Sigmoid colon (tissue), 7 donors: ENCODE results near the gene ANK2. TPM values are rescaled to one million over a fixed set of nuclear protein-coding genes. Genes with fewer than 3 reads are reported as not detected.

Experiments
- DNase-seq: peaks from one replicate; pipeline ENCODE4 v3.0.0-alpha.2; 2019
- H3K27ac ChIP-seq, 4 donors: fragments of 200-600 bp; sonication (generic); one replicate each; pipeline ENCODE4 v1.5.1; 2016 to 2019; ENCODE audit warnings: mild to moderate bottlenecking in 1 of 4
- H3K27me3 ChIP-seq, 3 donors: fragments of 200-600 bp; sonication (generic); one replicate each; pipeline ENCODE4 v1.5.1; 2019; ENCODE audit warnings: mild to moderate bottlenecking in 1 of 3
- H3K36me3 ChIP-seq, 4 donors: fragments of 200-600 bp; sonication (generic); one replicate each; pipeline ENCODE4 v1.5.1; 2016 to 2019
- H3K4me1 ChIP-seq, 4 donors: fragments of 200-600 bp; sonication (generic); one replicate each; pipeline ENCODE4 v1.5.1; 2017 to 2019
- H3K4me3 ChIP-seq, 4 donors: fragments of 200-600 bp; sonication (generic); one replicate each; pipeline ENCODE4 v1.5.1; 2017 to 2019; ENCODE audit warnings: mild to moderate bottlenecking in 2 of 4, moderate library complexity in 1 of 4
- H3K9me3 ChIP-seq, 4 donors: fragments of 200-600 bp in 3 of 4; sonication (generic) in 3 of 4; one replicate each; pipeline versions ENCODE4 v1.5.1 to v1.6.1; 2013 to 2019
- CTCF ChIP-seq, 4 experiments: fragments of 450-650 bp in 3 of 4; fragments of 200-600 bp in 1 of 4; IDR thresholded peaks; one replicate each; pipeline ENCODE4 v1.5.1; 2016 to 2019; ENCODE audit warnings: antibody characterized with exemption in 4 of 4, mild to moderate bottlenecking in 3 of 4, moderate library complexity in 2 of 4
- EP300 ChIP-seq, 4 donors: sonication (generic); formaldehyde crosslinking; IDR thresholded peaks; one replicate each; pipeline ENCODE4 v1.6.1; 2017; ENCODE audit warnings: antibody characterized with exemption in 4 of 4
- POLR2A ChIP-seq, 2 donors: fragments of 450-650 bp; IDR thresholded peaks; one replicate each; pipeline ENCODE4 v1.6.1; 2016; ENCODE audit warnings: antibody characterized with exemption in 2 of 2, mild to moderate bottlenecking in 2 of 2, moderate library complexity in 2 of 2
- POLR2AphosphoS5 ChIP-seq, 4 donors: sonication (generic); formaldehyde crosslinking; IDR thresholded peaks; one replicate each; pipeline ENCODE4 v1.6.1; 2017; ENCODE audit warnings: antibody characterized with exemption in 4 of 4
- whole genome bisulfite sequencing, 2 donors: extraction: QIAGEN DNeasy Blood & Tissue Kit; methylation state at CpG; one replicate each; pipeline ENCODE4 v1.1.7; 2013; 5-methylcytosine and 5-hydroxymethylcytosine counted together
- intact Hi-C: fragments of 100-400 bp; cut with DNase I; formaldehyde crosslinking; loops from one replicate; pipeline ENCODE4 v1.15.1; 2023
- polyA plus RNA-seq, 3 donors: library from polyadenylated mRNA; stranded (reverse); fragments of 200-250 nt; gene quantifications; one replicate each; pipeline ENCODE4 v1.2.3, GENCODE V29; 2013
- total RNA-seq, 4 donors: library from RNA; depleted of rRNA; stranded (reverse); fragments of >200 nt; gene quantifications; one replicate each; pipeline ENCODE4 v1.1.0, GENCODE V29; 2016
- donor health status: healthy with polysubstance abuse.
- donor health status: Bipolar disorder and iron deficiency.
- donor health status: healthy.

The ANK2 gene
- total and polyA plus RNA-seq, 7 donors: 1.4 to 141 (median 69.8) TPM

GRCh38 chr4:113103556-113103955 lies 54.1 kb downstream of the ANK2 start:
- 81 to 82% methylated on average over 1 of the region's 1 CpG for WGBS, 2 donors
- intact Hi-C loops: loop anchor here (10.0 kb wide), 1 partner anchor 469 kb away; the partner anchor contains the start of genes LARP7 and ZGRF1
- no peak for TF ChIP-seq EP300 (IDR thresholded peaks at IDR 0.05)
- TF ChIP-seq POLR2A (IDR thresholded peaks at IDR 0.05): no peak
- no peak for TF ChIP-seq POLR2AphosphoS5 (IDR thresholded peaks at IDR 0.05)
- TF ChIP-seq CTCF (IDR thresholded peaks at IDR 0.05): no peak
- Histone ChIP-seq H3K4me1 (no peaks in the 10 kb centered on the region), H3K27me3 (no peaks in the 10 kb centered on the region), H3K9me3 (no peaks in the 10 kb centered on the region), H3K4me3 (no peak overlapping the region), H3K36me3 (no peaks in the 10 kb centered on the region), H3K27ac (no peak overlapping the region)
- DNase-seq: no peak

GRCh38 chr4:113106108-113106507 lies 56.7 kb downstream of the ANK2 start:
- Histone ChIP-seq H3K4me3 (no peak overlapping the region), H3K36me3 (no peaks in the 10 kb centered on the region), H3K9me3 (no peaks in the 10 kb centered on the region), H3K27me3 (no peaks in the 10 kb centered on the region), H3K27ac (no peak overlapping the region), H3K4me1 (no peaks in the 10 kb centered on the region)
- intact Hi-C loops: loop anchor here (10.0 kb wide), 1 partner anchor 471 kb away; the partner anchor contains the start of genes LARP7 and ZGRF1
- DNase-seq: no peak
- TF ChIP-seq CTCF (IDR thresholded peaks at IDR 0.05) (peak in 1 of 4 experiments; percentile 21), POLR2A (IDR thresholded peaks at IDR 0.05) (no peak)

GRCh38 chr4:113109106-113109718 lies 59.8 kb downstream of the ANK2 start:
- no peaks in the 10 kb centered on the region for H3K4me1 ChIP-seq
- no peaks in the 10 kb centered on the region for H3K27me3 ChIP-seq
- no peak overlapping the region for H3K27ac ChIP-seq
- TF ChIP-seq EP300 (IDR thresholded peaks at IDR 0.05) (no peak), POLR2AphosphoS5 (IDR thresholded peaks at IDR 0.05) (no peak), CTCF (IDR thresholded peaks at IDR 0.05) (no peak), POLR2A (IDR thresholded peaks at IDR 0.05) (no peak)
- H3K36me3 ChIP-seq: no peaks in the 10 kb centered on the region
- no peak overlapping the region for H3K4me3 ChIP-seq
- DNase-seq: no peak
- no peaks in the 10 kb centered on the region for H3K9me3 ChIP-seq
- intact Hi-C loops: loop anchor here (10.0 kb wide), 1 partner anchor 474 kb away; the partner anchor contains the start of genes LARP7 and ZGRF1
- WGBS, 2 donors: 13 to 57% methylated on average over 4 of the region's 4 CpGs

- Histone ChIP-seq H3K4me3 (no peak overlapping the region), H3K9me3 (no peaks in the 10 kb centered on the region), H3K36me3 (no peaks in the 10 kb centered on the region), H3K27me3 (no peaks in the 10 kb centered on the region), H3K27ac (no peak overlapping the region), H3K4me1 (peaks cover 0 to 12% (median 9%) of the 10 kb centered on the region in 4 donors)
- intact Hi-C loops: no loop called here
- 56 to 65% methylated on average over 2 of the region's 2 CpGs for WGBS, 2 donors
- TF ChIP-seq CTCF (IDR thresholded peaks at IDR 0.05) (no peak), EP300 (IDR thresholded peaks at IDR 0.05) (no peak), POLR2A (IDR thresholded peaks at IDR 0.05) (no peak), POLR2AphosphoS5 (IDR thresholded peaks at IDR 0.05) (no peak)
- no peak for DNase-seq
Measured at GRCh38 chr4:113112338-113112978, 63.0 kb downstream of the ANK2 start.
